GM19324 (cell line): ENCODE measurements around the gene CCDC106.

Experiments
- ATAC-seq: cut with Tn5 transposase; IDR thresholded peaks from one replicate; pipeline ENCODE4 v1.9.1; 2021; ENCODE audit warnings: mild to moderate bottlenecking, moderate library complexity; ENCODE audit not compliant: unreplicated experiment, low FRiP score

The CCDC106 gene

DNA sequence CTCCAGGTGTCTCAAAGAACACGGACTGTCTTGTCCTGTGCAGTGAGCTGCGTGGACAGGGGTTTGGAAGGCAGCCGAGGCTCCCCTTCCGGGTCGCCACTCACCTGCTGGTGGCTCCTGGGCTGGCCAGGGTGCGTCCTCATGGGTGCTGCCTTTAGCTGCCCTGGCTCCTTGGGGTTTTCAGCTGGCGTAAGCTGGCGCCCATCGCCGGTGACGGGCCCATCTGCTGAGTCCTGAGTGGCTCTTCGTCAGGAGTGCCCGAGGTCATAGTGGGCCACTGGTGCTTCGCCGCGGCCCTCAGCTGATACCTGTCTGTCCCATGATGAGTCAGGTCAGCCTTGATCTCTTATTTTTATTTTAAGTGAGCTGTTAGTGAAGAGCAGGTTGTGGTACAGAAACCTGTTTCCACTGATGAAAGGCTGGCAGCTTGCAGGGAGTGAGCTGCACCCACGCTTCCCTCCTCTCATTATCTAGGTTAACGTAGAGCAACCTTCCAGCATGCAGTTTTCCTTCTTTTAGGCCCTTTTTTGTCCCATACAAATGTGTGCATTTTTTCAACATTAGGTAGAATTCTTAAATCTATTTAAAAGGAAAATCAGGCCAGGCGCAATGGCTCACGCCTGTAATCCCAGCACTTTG lies 45.4 kb downstream of the CCDC106 start:
- no peak for ATAC-seq

DNA sequence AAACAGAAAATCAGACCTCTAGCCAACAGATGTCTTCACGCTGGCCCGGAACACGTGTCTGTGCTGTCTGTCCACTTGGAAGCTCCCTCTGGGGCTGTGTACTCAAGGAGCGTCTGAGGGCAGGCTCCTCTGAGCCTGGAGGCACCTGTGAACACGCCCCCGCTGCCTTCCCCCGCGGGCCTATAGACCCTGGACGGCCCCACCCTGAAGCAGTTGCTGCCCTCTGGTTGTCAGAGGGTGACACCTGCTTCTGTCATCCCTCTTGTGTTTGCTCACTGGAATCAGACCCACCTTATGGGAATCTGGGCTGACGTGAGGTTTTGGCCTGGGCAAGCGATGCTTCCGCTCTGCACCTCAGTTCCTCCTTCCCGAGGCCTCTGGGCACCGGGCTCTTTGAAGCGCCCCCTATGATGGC lies 46.2 kb downstream of the CCDC106 start:
- no peak for ATAC-seq

DNA sequence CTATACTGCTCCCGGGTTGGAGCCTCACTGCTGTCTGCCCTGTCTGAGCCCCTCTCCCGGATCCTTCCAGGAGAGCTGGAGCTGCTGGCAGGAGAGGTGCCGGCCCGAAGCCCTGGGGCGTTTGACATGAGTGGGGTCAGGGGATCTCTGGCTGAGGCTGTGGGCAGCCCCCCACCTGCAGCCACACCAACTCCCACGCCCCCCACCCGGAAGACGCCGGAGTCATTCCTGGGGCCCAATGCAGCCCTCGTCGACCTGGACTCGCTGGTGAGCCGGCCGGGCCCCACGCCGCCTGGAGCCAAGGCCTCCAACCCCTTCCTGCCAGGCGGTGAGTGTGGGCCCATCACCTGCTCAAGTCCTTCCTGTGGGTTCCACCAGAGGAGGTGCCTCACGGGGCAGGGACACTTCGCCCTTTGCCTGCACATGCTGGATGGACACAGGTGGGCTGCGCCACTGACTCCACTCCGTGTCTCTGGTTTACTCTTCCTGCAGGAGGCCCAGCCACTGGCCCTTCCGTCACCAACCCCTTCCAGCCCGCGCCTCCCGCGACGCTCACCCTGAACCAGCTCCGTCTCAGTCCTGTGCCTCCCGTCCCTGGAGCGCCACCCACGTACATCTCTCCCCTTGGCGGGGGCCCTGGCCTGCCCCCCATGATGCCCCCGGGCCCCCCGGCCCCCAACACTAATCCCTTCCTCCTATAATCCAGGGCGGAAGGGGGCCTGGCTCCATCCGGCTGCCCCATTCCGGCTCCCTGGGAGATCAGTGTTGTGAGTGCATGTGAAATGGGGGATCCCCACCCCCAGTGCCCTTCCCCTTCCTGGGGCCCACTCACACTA lies 46.9 kb downstream of the CCDC106 start:
- ATAC-seq = no peak

DNA sequence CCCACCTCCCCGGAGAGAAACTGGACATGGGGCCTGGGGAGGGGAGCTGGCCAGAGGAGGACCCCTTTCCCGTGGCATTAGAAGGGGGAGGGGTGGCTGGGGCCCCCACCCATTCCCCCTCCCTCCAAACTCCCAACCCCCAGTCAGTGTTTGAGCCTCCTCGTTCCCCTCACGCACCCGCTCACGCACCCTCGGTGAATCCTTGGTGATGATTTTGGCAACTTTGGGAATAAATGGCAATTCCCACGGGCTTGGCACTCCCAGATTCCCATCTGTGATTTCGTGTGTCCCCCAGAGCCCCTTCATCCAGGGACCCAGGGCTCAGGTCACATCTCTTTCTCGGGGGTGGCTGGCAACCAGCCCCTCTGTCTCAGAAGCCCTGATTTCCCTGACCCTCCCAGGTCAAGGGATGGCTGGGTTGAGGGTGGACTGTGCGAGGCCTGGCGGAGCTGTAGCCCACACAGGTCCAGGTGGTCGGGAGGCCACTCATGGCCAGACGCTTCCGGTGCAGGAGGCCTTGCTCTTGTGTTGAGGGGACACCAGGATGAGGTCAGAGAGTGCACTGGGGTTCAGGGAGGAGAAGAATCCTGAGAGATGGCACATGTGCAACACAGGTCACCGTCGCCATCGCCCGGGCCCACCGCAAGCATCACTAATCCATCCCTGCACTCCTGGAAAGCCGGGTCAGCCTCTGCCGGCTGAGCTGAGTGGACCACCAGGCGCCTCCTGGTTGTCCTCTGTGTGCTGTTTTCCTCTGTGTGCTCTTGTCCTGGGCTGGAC lies 47.7 kb downstream of the CCDC106 start:
- ATAC-seq = no peak

DNA sequence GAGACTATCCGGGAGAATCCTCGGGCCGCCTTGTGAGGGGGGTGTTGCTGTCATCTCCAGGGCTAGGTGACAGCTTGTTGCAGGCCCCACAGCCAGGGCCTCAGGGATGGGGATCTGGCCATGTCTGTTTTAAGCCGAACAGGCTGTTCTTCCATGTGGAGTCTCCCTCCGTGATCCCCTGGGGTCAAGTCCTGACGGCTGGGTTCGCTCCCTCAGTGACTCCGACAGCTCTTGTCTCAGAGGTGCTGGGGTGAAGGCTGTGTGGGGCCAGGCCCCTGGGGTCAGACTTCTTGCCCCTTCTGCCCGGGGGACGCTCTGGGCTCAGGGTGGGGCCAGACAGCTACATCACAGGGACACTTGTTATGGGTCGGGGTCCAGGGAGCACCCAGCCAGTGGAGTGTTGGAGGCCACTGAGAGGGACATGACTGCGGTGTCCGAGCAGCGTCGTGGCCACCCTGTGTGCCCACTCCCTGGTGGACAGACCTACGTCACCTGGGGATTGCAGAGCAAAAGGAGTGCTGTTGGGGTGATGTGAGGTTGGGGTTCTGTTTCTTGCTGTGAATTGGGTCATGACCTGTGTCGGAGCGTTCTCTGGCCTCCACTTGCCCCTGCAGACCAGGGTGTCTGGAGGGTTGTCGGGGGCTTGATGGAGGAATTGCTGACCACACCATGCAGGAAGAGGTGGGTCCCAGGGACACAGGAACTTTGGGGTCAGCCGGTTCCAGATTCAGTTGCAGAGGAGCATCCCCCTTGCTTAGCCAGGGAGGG lies 48.5 kb downstream of the CCDC106 start:
- no peak for ATAC-seq

DNA sequence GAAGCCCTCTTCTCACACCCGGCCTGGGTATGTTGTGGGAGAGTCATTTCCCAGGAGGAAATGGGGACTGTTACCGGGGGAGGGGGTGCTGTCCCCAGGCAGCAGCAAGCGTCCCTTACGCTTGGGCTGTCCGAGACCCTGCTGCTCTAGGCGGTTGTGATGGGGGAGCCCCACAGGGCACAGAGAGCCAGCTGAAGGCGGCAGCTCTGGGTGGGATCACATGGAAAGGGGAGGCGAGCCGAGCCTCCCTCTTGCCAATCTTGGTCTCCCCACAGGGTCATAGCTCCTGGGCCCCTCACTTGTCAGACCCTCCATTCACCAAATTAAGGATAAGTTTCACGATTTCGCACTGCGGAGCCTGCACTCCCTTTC lies 49.0 kb downstream of the CCDC106 start:
- ATAC-seq = no peak

DNA sequence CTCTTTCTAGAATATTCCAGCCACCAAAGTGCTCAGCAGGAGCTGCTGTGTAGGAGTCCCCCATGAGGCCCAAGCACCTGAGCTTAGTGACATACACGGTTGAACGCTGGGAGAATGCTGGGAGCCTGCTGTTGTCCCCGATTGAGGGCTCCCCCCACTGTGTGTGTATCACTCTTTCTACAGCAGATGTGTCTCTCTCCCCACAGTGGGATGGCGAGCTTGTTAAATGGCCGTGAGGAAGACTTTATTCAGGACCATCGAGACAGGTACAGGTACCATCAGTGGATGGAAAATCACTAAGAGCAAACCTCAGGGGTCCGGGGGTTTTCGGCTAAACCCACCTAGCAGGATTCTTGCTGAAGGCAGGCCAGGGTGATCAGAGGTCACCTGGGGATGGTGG lies 49.7 kb downstream of the CCDC106 start:
- ATAC-seq = no peak

DNA sequence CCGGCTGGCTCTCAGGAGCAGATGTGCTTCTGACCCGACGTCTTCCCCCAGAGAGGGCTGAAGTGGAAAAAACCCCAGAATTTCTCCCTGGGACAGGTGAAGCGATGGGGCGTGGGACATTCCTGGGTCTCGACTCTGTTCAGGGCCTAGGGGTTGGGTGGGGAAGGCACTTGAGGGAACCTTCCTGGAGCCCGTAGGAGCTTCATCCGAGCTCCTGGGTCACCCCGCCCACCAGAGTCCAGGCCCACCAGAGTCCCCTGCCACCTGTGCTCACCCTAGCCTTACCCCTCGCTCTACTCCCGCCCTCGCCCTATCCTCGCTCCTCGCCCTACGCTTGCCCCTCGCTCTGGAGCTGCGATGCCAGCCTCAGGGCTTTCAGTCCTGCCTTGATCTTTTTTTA lies 50.2 kb downstream of the CCDC106 start:
- ATAC-seq = no peak

DNA sequence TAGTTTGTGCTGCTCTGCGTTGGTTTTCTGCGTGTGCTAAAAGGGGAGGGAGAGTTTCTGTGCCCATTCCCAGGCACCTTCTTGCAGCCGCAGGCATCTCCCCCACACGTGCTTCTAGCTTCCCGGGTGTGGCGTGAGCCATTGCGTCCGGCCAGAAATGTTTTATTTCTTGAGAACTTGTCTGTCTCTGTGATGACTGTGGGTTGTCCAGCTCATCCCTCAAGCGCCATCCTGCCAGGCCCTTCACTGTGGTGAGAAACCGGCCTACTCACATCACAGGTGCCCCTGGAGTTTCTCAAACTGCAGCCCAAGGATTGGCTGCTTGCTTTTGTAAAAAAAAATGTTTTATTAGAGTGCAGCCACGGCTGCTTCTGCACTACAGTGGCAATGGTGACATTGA lies 51.2 kb downstream of the CCDC106 start:
- no peak for ATAC-seq

DNA sequence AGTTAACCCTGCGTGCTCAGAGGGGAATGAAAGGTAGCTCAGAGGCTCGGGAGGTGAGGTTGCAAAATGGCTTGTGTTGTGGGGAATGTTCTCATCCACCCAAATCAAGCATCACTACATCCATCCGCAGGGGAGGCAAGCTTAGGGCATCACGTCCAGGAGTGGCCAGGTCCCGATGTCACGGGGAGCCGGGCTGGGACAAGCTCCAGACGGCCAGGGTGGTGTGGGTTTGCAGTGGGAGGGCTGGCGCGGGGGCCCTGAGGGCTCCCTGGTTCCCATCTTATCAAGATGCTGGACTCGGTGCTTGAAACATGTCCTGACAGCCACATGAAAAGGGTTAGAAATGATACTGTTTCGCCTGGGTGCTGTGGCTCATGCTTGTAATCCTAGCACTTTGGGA lies 52.8 kb downstream of the CCDC106 start:
- no peak for ATAC-seq

DNA sequence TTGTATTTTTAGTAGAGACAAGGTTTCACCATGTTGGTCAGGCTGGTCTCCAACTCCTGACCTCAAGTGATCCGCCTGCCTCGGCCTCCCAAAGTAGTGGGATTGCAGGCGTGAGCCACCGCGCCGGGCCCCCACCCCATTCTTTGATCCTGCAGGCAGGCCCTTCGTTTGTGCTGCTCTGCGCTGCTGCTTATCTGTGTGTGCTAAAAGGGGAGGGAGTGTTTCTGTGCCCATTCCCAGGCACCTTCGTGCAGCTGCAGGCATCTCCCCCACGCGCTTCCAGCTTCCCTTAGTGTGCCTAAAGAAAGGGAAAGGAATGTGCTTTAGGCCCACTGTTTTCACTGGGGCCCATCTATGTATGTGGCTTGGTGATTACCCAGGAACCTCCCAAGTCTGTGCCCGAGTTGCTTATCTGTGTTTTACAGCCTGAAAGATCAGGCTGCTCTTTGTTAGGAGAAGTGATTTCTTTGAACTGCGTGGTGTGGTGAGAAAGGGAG lies 54.2 kb downstream of the CCDC106 start:
- ATAC-seq = no peak
